Measurements from ENCODE around the gene BTBD2.

Gene BTBD2

GRCh38 chr19:2018752-2019151 lies 3.2 kb upstream of the BTBD2 start:
- Histone ChIP-seq H3K9ac (no peak overlapping the region), H3K27ac (no peak overlapping the region), H3K27me3 (ENCODE audit: control insufficient read depth, insufficient read depth, low read length) (no peaks in the 10 kb centered on the region), H3K4me2 (ENCODE audit: low read length) (no peak overlapping the region), H3K36me3 (ENCODE audit: control insufficient read depth, insufficient read depth, low read length) (no peaks in the 10 kb centered on the region), H2AFZ (no peak overlapping the region), H3K4me1 (peaks cover 6% of the 10 kb centered on the region), H3K4me3 (ENCODE audit: low read depth, low read length) (no peak overlapping the region), H3K79me2 (peaks cover 3% of the 10 kb centered on the region), H3K9me3 (ENCODE audit: control insufficient read depth, low read length) (no peaks in the 10 kb centered on the region)
- TF ChIP-seq CTCF (IDR thresholded peaks at IDR 0.05): no peak

- H2AFZ ChIP-seq: peak overlapping the region; percentile 73
- H3K9me3 ChIP-seq (ENCODE audit: control insufficient read depth, low read length): no peaks in the 10 kb centered on the region
- H3K27ac ChIP-seq: peak overlapping the region; percentile 39
- H3K9ac ChIP-seq: no peak overlapping the region
- H3K4me2 ChIP-seq (ENCODE audit: low read length): peak overlapping the region; percentile 25
- H3K27me3 ChIP-seq (ENCODE audit: control insufficient read depth, insufficient read depth, low read length): no peaks in the 10 kb centered on the region
- peaks cover 5% of the 10 kb centered on the region for H3K79me2 ChIP-seq
- TF ChIP-seq CTCF (IDR thresholded peaks at IDR 0.05): no peak
- no peaks in the 10 kb centered on the region for H3K36me3 ChIP-seq (ENCODE audit: control insufficient read depth, insufficient read depth, low read length)
- peak overlapping the region; percentile 23 for H3K4me3 ChIP-seq (ENCODE audit: low read depth, low read length)
- peaks cover 4% of the 10 kb centered on the region for H3K4me1 ChIP-seq
Measured at GRCh38 chr19:2016041-2016807, 710 bp upstream of the BTBD2 start.

GRCh38 chr19:2014731-2015607 lies 545 bp downstream of the BTBD2 start:
- peak overlapping the region; percentile 71 for H3K4me2 ChIP-seq (ENCODE audit: low read length)
- H3K27me3 ChIP-seq (ENCODE audit: control insufficient read depth, insufficient read depth, low read length): no peaks in the 10 kb centered on the region
- no peak overlapping the region for H3K9ac ChIP-seq
- peak overlapping the region; percentile 49 for H3K4me3 ChIP-seq (ENCODE audit: low read depth, low read length)
- no peaks in the 10 kb centered on the region for H3K9me3 ChIP-seq (ENCODE audit: control insufficient read depth, low read length)
- peaks cover 4% of the 10 kb centered on the region for H3K4me1 ChIP-seq
- H2AFZ ChIP-seq: no peak overlapping the region
- TF ChIP-seq CTCF (IDR thresholded peaks at IDR 0.05): no peak
- peaks cover 5% of the 10 kb centered on the region for H3K79me2 ChIP-seq
- H3K27ac ChIP-seq: no peak overlapping the region
- no peaks in the 10 kb centered on the region for H3K36me3 ChIP-seq (ENCODE audit: control insufficient read depth, insufficient read depth, low read length)

GRCh38 chr19:2014131-2014571 lies 1.4 kb downstream of the BTBD2 start:
- Histone ChIP-seq H3K4me1 (peaks cover 4% of the 10 kb centered on the region), H3K27me3 (ENCODE audit: control insufficient read depth, insufficient read depth, low read length) (no peaks in the 10 kb centered on the region), H3K4me2 (ENCODE audit: low read length) (no peak overlapping the region), H3K9me3 (ENCODE audit: control insufficient read depth, low read length) (no peaks in the 10 kb centered on the region), H2AFZ (no peak overlapping the region), H3K9ac (no peak overlapping the region), H3K36me3 (ENCODE audit: control insufficient read depth, insufficient read depth, low read length) (no peaks in the 10 kb centered on the region), H3K4me3 (ENCODE audit: low read depth, low read length) (no peak overlapping the region), H3K79me2 (peaks cover 5% of the 10 kb centered on the region), H3K27ac (no peak overlapping the region)
- no peak for TF ChIP-seq CTCF (IDR thresholded peaks at IDR 0.05)
